ENCODE results near the gene NIP7. TPM values are rescaled to one million over a fixed set of nuclear protein-coding genes. Genes with fewer than 3 reads are reported as not detected.
"Not testable (repeated sequence)": the region's sequence is repeated elsewhere in the genome, so short reads cannot be mapped to it uniquely, and the experiment has no call there.

Gene NIP7
- total and polyA plus RNA-seq, 2 experiments from 2014 or later, result 19.5 to 23.5 TPM

DNA sequence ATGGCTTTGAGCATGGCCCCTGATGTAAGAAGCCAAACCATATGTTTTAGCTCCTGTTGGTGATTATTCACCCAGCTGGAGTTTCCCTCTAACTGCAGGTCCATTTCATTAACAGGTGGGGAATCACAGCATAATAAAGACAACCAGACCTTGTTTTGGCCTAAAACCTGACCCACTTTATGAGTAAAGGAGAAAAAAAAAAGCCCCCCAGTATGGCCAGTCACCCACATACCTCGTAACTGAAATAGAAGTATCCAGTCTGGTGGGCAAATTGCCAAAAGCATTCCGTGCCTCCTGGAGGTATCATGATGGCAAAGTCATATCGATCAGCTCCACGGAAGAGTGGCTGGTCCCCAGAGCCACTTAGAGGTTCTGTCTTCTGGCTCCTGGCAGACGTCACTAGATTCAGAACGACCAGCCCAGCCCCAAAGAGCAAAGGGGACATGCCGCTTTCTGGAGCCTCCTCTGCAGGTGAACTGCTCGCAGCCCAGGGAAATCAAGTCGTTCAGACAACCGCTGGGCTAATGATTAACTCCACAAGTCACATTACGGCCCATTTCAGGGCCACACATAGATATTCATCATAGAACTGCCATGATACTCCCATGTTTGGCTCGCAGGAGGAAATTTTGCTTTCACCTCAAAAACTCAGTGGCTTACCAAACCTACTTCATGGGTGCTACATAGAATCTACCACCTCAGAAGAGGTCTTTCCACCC, 11.9 kb downstream of the NIP7 start, which contains the start of gene TMED6:
TMED6 (minus strand) TSS at position 478 of the 719 bp plus-strand sequence; CDS start at position 445, 33 bp downstream.
- Histone ChIP-seq H3K4me1 (ENCODE audit: insufficient read depth) (no peaks in the 10 kb centered on the region), H3K9me3 (ENCODE audit: low read depth) (no peaks in the 10 kb centered on the region), H3K27me3 (no peaks in the 10 kb centered on the region), H2AFZ (no peak within 1 kb of the TSS), H3K9me2 (replicated peaks; ENCODE audit: insufficient read depth) (no peaks in the 10 kb centered on the region), H3K79me2 (no peaks in the 10 kb centered on the region), H3K36me3 (replicated peaks; ENCODE audit: insufficient read depth, low read depth) (no peaks in the 10 kb centered on the region), H3K4me2 (peak within 1 kb of the TSS; percentile 50), H3K4me3 (no peak within 1 kb of the TSS), H4K20me1 (ENCODE audit: insufficient read depth, poor library complexity, severe bottlenecking) (no peaks in the 10 kb centered on the region), H3K27ac (peak within 1 kb of the TSS; percentile 38)
- WGBS (ENCODE audit: low lambda C conversion rate, missing lambda C conversion rate), result 65% methylated on average over 12 of the region's 12 CpGs
- TF ChIP-seq, protein P1, sequence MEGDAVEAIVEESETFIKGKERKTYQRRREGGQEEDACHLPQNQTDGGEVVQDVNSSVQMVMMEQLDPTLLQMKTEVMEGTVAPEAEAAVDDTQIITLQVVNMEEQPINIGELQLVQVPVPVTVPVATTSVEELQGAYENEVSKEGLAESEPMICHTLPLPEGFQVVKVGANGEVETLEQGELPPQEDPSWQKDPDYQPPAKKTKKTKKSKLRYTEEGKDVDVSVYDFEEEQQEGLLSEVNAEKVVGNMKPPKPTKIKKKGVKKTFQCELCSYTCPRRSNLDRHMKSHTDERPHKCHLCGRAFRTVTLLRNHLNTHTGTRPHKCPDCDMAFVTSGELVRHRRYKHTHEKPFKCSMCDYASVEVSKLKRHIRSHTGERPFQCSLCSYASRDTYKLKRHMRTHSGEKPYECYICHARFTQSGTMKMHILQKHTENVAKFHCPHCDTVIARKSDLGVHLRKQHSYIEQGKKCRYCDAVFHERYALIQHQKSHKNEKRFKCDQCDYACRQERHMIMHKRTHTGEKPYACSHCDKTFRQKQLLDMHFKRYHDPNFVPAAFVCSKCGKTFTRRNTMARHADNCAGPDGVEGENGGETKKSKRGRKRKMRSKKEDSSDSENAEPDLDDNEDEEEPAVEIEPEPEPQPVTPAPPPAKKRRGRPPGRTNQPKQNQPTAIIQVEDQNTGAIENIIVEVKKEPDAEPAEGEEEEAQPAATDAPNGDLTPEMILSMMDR (IDR thresholded peaks at IDR 0.05; ENCODE audit: poor library complexity), result no peak
- TF ChIP-seq EZH2phosphoT487 (IDR thresholded peaks at IDR 0.05; ENCODE audit: low read depth, severe bottlenecking, unreplicated experiment) (no peak), EZH2 (IDR thresholded peaks at IDR 0.05; ENCODE audit: borderline replicate concordance) (no peak)
- peak; percentile 78 for DNase-seq (ENCODE audit: low spot score)

DNA sequence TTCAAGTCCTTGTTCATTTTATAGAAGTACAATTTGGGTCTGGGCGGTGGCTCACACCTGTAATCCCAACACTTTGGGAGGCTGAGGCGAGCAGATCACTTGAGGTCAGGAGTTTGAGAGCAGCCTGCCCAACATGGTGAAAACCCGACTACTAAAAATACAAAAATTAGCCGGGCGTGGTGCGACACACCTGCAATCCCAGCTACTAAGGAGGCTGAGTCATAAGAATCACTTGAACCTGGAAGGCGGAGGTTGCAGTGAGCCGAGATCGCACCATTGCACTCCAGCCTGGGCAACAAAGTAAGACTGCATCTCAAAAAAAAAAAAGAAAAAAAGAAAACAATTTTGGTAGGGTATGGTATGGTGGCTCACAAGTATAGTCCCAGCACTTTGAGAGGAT, 20.5 kb downstream of the NIP7 start:
- not testable (repeated sequence) for H3K36me3 ChIP-seq (replicated peaks; ENCODE audit: insufficient read depth, low read depth); H3K4me1 ChIP-seq (ENCODE audit: insufficient read depth); H3K4me3 ChIP-seq; H3K4me2 ChIP-seq; H3K79me2 ChIP-seq; H3K27me3 ChIP-seq; H4K20me1 ChIP-seq (ENCODE audit: insufficient read depth, poor library complexity, severe bottlenecking); H3K9me2 ChIP-seq (replicated peaks; ENCODE audit: insufficient read depth); H3K27ac ChIP-seq; H2AFZ ChIP-seq; DNase-seq (ENCODE audit: low spot score); H3K9me3 ChIP-seq (ENCODE audit: low read depth)
- WGBS (ENCODE audit: low lambda C conversion rate, missing lambda C conversion rate), result 98% methylated on average over 9 of the region's 9 CpGs

DNA sequence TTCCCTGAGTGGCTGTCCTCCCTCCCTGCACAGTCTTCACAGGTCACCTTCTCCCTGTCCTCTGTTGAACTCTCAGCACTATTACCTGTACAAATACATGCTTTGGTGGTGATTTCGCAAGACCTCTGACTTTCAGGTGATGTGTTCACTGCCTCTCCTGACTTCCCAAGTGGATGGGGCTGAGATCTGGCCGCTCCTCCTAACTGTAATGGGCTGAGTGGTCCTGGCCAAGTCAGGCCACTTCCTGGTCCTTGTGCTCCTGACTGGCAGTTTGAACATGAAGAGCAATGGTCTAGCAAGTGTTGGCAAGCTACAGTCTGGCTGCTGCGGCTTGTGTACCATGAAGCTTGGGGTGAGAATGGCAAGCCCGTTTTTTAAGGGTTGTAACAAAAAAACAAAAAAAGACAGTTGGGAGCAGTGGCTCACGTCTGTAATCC, 23.7 kb downstream of the NIP7 start:
- no peak for TF ChIP-seq EZH2 (IDR thresholded peaks at IDR 0.05; ENCODE audit: borderline replicate concordance)
- TF ChIP-seq EZH2phosphoT487 (IDR thresholded peaks at IDR 0.05; ENCODE audit: low read depth, severe bottlenecking, unreplicated experiment), result no peak
- TF ChIP-seq, protein P1 (IDR thresholded peaks at IDR 0.05; ENCODE audit: poor library complexity), result no peak
- Histone ChIP-seq H3K27me3 (no peaks in the 10 kb centered on the region), H3K4me1 (ENCODE audit: insufficient read depth) (no peaks in the 10 kb centered on the region), H3K27ac (no peak overlapping the region), H3K79me2 (peaks cover 4% of the 10 kb centered on the region), H4K20me1 (ENCODE audit: insufficient read depth, poor library complexity, severe bottlenecking) (no peaks in the 10 kb centered on the region), H3K36me3 (replicated peaks; ENCODE audit: insufficient read depth, low read depth) (no peaks in the 10 kb centered on the region), H3K4me2 (no peak overlapping the region), H3K9me3 (ENCODE audit: low read depth) (no peaks in the 10 kb centered on the region), H3K4me3 (no peak overlapping the region), H3K9me2 (replicated peaks; ENCODE audit: insufficient read depth) (no peaks in the 10 kb centered on the region), H2AFZ (no peak overlapping the region)
- DNase-seq (ENCODE audit: low spot score), result peak; percentile 21
- 96% methylated on average over 5 of the region's 5 CpGs for WGBS (ENCODE audit: low lambda C conversion rate, missing lambda C conversion rate)

DNA sequence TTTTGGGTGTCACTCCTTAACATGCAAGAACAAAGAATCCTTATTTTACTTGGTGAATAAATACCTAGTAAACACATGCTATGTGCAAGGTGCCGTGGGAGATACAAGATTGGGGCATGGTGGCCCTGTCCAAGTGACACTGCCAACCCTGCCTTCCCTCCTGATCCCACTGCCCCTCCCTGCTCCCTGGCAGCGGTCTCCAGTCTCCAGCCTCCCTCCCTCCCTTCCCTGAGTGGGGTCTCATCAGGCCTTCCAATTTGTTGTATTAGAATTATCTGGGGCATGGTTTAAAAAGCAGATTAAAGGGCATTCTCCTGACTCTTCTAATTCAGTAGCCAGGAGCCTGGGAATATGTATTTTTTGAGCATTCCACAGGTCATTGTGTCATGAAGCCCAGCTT, 24.5 kb downstream of the NIP7 start:
- no peak overlapping the region for H3K4me3 ChIP-seq
- 93% methylated on average over 2 of the region's 2 CpGs for WGBS (ENCODE audit: low lambda C conversion rate, missing lambda C conversion rate)
- no peak for DNase-seq (ENCODE audit: low spot score)

More for the DNA sequence above, 24.5 kb downstream of the NIP7 start:
- Histone ChIP-seq H2AFZ (no peak overlapping the region), H3K27ac (no peak overlapping the region), H3K9me3 (ENCODE audit: low read depth) (no peaks in the 10 kb centered on the region), H3K9me2 (replicated peaks; ENCODE audit: insufficient read depth) (no peaks in the 10 kb centered on the region), H4K20me1 (ENCODE audit: insufficient read depth, poor library complexity, severe bottlenecking) (no peaks in the 10 kb centered on the region), H3K79me2 (peaks cover 4% of the 10 kb centered on the region), H3K4me1 (ENCODE audit: insufficient read depth) (no peaks in the 10 kb centered on the region), H3K36me3 (replicated peaks; ENCODE audit: insufficient read depth, low read depth) (no peaks in the 10 kb centered on the region), H3K27me3 (no peaks in the 10 kb centered on the region), H3K4me2 (no peak overlapping the region)
- no peak for TF ChIP-seq EZH2phosphoT487 (IDR thresholded peaks at IDR 0.05; ENCODE audit: low read depth, severe bottlenecking, unreplicated experiment)
